ENCODE data around the gene ACTN1. TPM values are rescaled to one million over a fixed set of nuclear protein-coding genes. Genes with fewer than 3 reads are reported as not detected.

The ACTN1 gene
- total and polyA plus RNA-seq, 2 of the 8 experiments (the other 6 are each of a cell fraction or from before 2014, with no cell fraction given), result 236 to 262 TPM

GRCh38 chr14:68857516-68858070, 121.5 kb downstream of the ACTN1 start:
- Histone ChIP-seq H4K8ac (ENCODE audit: extremely low read depth, insufficient read depth, low read length) (no peak overlapping the region), H4K20me1 (replicated peaks in 1 of 2; ENCODE audit: control insufficient read depth in 1 of 2, insufficient read depth in 2 of 2, low read length in 2 of 2) (no peaks in the 10 kb centered on the region), H3K4me2 (ENCODE audit: insufficient read depth in 1 of 2, low read depth in 2 of 2, low read length in 2 of 2) (no peak overlapping the region), H3K9ac (replicated peaks in 1 of 4; ENCODE audit: extremely low read depth in 1 of 4, low read depth in 3 of 4, low read length in 3 of 4) (no peak overlapping the region), H4K5ac (ENCODE audit: insufficient read length, low read depth, low read length) (no peak overlapping the region), H4K91ac (replicated peaks; ENCODE audit: insufficient read length, low read length) (no peak overlapping the region), H3K4ac (replicated peaks; ENCODE audit: insufficient read length, low read depth, low read length) (no peak overlapping the region), H2BK12ac (ENCODE audit: low read depth, low read length) (no peak overlapping the region), H3K4me1 (replicated peaks in 1 of 4; ENCODE audit: control insufficient read depth in 3 of 4, insufficient read depth in 4 of 4, low read length in 3 of 4) (peaks cover 0 to 6% (median 0%) of the 10 kb centered on the region in 4 experiments; a peak in 1 of 7 replicates), H3K4me3 (ENCODE audit: extremely low read depth in 1 of 4, insufficient read depth in 2 of 4, low read depth in 3 of 4, low read length in 4 of 4) (no peak overlapping the region), H2BK120ac (replicated peaks; ENCODE audit: low read depth, low read length) (no peak overlapping the region), H3K14ac (ENCODE audit: insufficient read length) (no peak overlapping the region), H3K27ac (ENCODE audit: low read depth, low read length) (no peak overlapping the region), H2AK5ac (ENCODE audit: low read depth, low read length) (no peak overlapping the region), H3K79me1 (ENCODE audit: low read depth, low read length) (no peaks in the 10 kb centered on the region), H3K27me3 (replicated peaks in 1 of 4; ENCODE audit: control insufficient read depth in 3 of 4, extremely low read depth in 1 of 4, insufficient read depth in 3 of 4, low read length in 3 of 4) (no peaks in the 10 kb centered on the region), H3K56ac (replicated peaks; ENCODE audit: insufficient read length, low read depth, low read length) (no peak overlapping the region), H3K36me3 (ENCODE audit: control insufficient read depth in 2 of 4, insufficient read depth in 4 of 4, low read length in 3 of 4) (no peaks in the 10 kb centered on the region), H2BK15ac (ENCODE audit: low read length) (no peak overlapping the region), H2AFZ (ENCODE audit: low read length) (0 out of 2 replicates have a peak overlapping the region, but pooled peaks have one; percentile 0), H2BK20ac (ENCODE audit: low read length) (no peak overlapping the region), H2BK5ac (ENCODE audit: low read depth, low read length) (no peak overlapping the region), H3K18ac (ENCODE audit: extremely low read depth, low read length) (no peak overlapping the region), H3K23me2 (ENCODE audit: low read depth, low read length) (peaks cover 2% of the 10 kb centered on the region; the same call in 1 of the 2 replicates), H3K23ac (ENCODE audit: insufficient read length) (no peak overlapping the region), H3K9me3 (ENCODE audit: insufficient read depth in 2 of 2, low read depth in 1 of 2, low read length in 1 of 2) (no peaks in the 10 kb centered on the region), H3K79me2 (ENCODE audit: control insufficient read depth in 1 of 2, insufficient read depth in 2 of 2, low read length in 2 of 2) (no peaks in the 10 kb centered on the region)
- FAIRE-seq, result no peak
- peak in 1 of 2 experiments; percentile 36 for DNase-seq (ENCODE audit: low read depth in 1 of 2, low spot score in 2 of 2)
- ChIA-PET CTCF (ENCODE audit: partially characterized antibody) (interaction anchor here (0.7 to 1.1 kb wide), 2 partner anchors 9 to 14 kb away, joined by 3 read pairs; no protein-coding TSS in a partner anchor), POLR2A (ENCODE audit: partially characterized antibody) (no interaction called here)
- 89% methylated on average over 5 of the region's 5 CpGs; no CpG with 5 or more reads in 1 of the 2 experiments for WGBS, 2 experiments (ENCODE audit: extremely low coverage in 1 of 2, insufficient coverage in 1 of 2, insufficient read length in 1 of 2, insufficient replicate concordance in 2 of 2, low coverage in 1 of 2, low lambda C conversion rate in 2 of 2, missing lambda C conversion rate in 1 of 2)
- TF ChIP-seq SUZ12 (IDR thresholded peaks at IDR 0.05; ENCODE audit: low read length), result no peak
- TF ChIP-seq HDAC2 (IDR thresholded peaks at IDR 0.05; ENCODE audit: borderline replicate concordance in 1 of 2, low read depth in 2 of 2, low read length in 2 of 2), result no peak
- TF ChIP-seq SP4 (IDR thresholded peaks at IDR 0.05; ENCODE audit: low read length), result no peak
- TF ChIP-seq SP1 (IDR thresholded peaks at IDR 0.05; ENCODE audit: low read depth, low read length), result no peak
- TF ChIP-seq CBX8 (IDR thresholded peaks at IDR 0.05; ENCODE audit: borderline replicate concordance, low read depth, low read length), result no peak
- no peak for TF ChIP-seq ZNF274 (IDR thresholded peaks at IDR 0.05; ENCODE audit: borderline replicate concordance, extremely low read depth, low read length)
- TF ChIP-seq CTBP2 (IDR thresholded peaks at IDR 0.05; ENCODE audit: borderline replicate concordance, insufficient read depth, insufficient read length, low read length), result no peak
- TF ChIP-seq HDAC6 (IDR thresholded peaks at IDR 0.05; ENCODE audit: low read depth, low read length), result no peak
- TF ChIP-seq CEBPB (IDR thresholded peaks at IDR 0.05; ENCODE audit: low read depth, low read length), result no peak
- TF ChIP-seq KDM5A (IDR thresholded peaks at IDR 0.05; ENCODE audit: low read length), result no peak
- TF ChIP-seq BCL11A (IDR thresholded peaks at IDR 0.05; ENCODE audit: low read depth in 2 of 2, low read length in 2 of 2), result no peak
- no peak for TF ChIP-seq NANOG (IDR thresholded peaks at IDR 0.05; ENCODE audit: insufficient read depth, low read depth, low read length, poor library complexity, severe bottlenecking)
- TF ChIP-seq JUND (IDR thresholded peaks at IDR 0.05; ENCODE audit: low read length), result no peak
- TF ChIP-seq SAP30 (IDR thresholded peaks at IDR 0.05; ENCODE audit: insufficient read depth, insufficient replicate concordance, low read length), result no peak

Data from H1 (cell line).